Measurements from ENCODE around the gene LHPP. TPM values are rescaled to one million over a fixed set of nuclear protein-coding genes. Genes with fewer than 3 reads are reported as not detected.
A peak's percentile ranks its signal among the peaks of the same experiment; 100 is the strongest.

Gene LHPP
- total RNA-seq, 1 donor from 2014 or later, result 15.2 TPM

DNA sequence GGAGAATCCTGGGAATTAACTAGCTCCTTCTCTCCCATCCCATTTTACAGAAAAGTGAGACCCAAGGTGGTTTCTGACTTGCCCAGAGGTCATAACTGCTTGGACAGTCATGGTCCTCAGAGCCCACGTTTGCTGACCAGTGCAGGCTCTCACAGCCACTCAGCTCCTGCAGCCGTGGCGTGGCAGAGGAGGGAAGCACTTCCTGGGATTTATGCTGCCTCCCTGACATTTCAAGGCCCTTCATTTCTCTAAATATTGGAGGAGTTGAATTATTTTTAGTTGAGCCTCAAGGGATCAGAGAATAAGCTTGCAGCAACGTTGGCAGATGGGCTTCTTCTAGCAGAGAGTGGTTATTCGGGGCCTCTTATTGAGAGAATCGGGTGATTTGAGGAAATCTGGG lies 77.1 kb downstream of the LHPP start:
- Mint-ChIP-seq H3K27ac (no peak overlapping the region), H3K9me3 (ENCODE audit: low read depth) (no peaks in the 10 kb centered on the region), H3K4me1 (ENCODE audit: low read depth) (no peaks in the 10 kb centered on the region), H3K36me3 (ENCODE audit: insufficient read depth) (no peaks in the 10 kb centered on the region), H3K4me3 (ENCODE audit: low read depth) (no peak overlapping the region), H3K27me3 (no peaks in the 10 kb centered on the region)
- TF ChIP-seq, protein P1, sequence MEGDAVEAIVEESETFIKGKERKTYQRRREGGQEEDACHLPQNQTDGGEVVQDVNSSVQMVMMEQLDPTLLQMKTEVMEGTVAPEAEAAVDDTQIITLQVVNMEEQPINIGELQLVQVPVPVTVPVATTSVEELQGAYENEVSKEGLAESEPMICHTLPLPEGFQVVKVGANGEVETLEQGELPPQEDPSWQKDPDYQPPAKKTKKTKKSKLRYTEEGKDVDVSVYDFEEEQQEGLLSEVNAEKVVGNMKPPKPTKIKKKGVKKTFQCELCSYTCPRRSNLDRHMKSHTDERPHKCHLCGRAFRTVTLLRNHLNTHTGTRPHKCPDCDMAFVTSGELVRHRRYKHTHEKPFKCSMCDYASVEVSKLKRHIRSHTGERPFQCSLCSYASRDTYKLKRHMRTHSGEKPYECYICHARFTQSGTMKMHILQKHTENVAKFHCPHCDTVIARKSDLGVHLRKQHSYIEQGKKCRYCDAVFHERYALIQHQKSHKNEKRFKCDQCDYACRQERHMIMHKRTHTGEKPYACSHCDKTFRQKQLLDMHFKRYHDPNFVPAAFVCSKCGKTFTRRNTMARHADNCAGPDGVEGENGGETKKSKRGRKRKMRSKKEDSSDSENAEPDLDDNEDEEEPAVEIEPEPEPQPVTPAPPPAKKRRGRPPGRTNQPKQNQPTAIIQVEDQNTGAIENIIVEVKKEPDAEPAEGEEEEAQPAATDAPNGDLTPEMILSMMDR (IDR thresholded peaks at IDR 0.05; ENCODE audit: unreplicated experiment), result no peak
- no peak for DNase-seq (ENCODE audit: low spot score, unreplicated experiment)

DNA sequence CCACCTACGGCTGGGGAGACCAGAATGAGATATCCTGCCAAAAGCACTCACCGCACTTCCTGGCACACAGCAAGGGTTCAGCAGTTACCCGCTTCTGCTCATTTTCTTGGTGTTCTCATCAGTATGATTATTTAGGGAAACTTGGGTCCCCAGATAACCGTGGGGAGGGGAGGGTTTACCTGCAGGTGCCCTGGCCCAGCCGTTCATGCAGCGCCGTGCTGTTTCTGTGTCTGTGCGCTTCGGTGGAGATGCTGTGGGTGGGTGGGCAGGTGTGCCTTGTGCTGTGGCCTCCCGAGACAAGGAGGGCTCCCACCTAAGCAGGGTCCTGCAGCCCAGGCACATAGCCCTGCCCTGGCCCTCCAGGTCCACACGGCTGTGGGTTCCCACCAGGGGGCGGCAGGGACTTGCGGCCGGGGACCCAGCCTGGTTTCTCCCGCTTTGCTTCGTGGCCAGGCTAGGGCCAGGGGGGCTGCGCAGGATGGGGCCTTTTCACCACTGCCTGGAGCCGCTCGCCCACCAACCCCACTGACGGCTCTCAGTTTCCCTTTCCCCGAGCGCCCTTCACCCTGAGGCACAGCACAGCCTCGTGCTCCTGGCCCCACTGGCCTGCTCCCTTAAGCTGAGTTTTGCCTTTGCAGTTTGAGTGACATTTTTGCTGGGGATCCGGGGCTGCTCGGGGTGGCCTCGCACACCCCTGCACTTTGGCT lies 78.5 kb downstream of the LHPP start:
- Mint-ChIP-seq H3K4me1 (ENCODE audit: low read depth) (no peaks in the 10 kb centered on the region), H3K36me3 (ENCODE audit: insufficient read depth) (no peaks in the 10 kb centered on the region), H3K9me3 (ENCODE audit: low read depth) (no peaks in the 10 kb centered on the region), H3K27ac (no peak overlapping the region), H3K27me3 (no peaks in the 10 kb centered on the region), H3K4me3 (ENCODE audit: low read depth) (no peak overlapping the region)
- TF ChIP-seq, protein P1 (IDR thresholded peaks at IDR 0.05; ENCODE audit: unreplicated experiment), result peak; percentile 78
- DNase-seq (ENCODE audit: low spot score, unreplicated experiment), result peak; percentile 68

DNA sequence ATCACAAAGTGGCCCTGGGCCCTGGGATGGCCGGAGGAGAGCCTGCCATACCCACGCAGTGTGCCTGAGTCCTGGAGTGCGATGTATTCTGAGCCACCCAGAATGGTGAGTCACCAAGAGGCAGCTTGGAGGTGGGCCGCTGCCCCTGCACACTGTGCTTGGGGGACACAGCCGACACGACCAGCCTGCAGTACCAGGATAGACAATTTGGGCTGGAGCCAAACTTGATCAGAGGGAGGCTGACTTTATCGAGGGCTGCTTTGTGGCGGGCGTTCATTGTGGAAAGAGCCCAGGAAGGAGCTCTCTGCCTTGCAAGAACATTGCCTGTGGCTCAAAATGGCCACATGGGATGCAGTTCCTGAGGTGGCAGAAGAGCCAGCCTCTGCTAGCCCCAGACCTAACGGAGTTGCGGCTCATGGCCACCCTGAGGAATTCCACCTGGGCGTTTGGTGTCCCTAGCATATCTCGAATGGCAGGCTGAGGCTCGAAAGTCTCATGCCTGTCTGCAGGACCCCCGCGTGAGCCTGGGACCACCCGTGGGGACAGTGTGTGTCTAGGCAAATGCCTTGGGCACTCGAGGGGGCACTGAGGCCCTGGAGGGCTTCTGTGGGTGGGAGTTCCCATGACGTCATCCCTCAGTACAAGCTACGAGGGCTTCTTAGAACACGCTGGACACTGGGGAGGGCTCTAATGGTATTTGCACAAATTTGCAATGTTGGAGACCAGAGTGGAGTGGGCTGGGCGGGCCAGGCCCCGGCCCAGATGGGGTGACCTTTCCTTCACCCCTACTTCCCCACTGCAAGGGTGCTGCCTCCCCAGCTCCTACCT lies 79.7 kb downstream of the LHPP start:
- TF ChIP-seq, protein P1 (IDR thresholded peaks at IDR 0.05; ENCODE audit: unreplicated experiment), result no peak

DNA sequence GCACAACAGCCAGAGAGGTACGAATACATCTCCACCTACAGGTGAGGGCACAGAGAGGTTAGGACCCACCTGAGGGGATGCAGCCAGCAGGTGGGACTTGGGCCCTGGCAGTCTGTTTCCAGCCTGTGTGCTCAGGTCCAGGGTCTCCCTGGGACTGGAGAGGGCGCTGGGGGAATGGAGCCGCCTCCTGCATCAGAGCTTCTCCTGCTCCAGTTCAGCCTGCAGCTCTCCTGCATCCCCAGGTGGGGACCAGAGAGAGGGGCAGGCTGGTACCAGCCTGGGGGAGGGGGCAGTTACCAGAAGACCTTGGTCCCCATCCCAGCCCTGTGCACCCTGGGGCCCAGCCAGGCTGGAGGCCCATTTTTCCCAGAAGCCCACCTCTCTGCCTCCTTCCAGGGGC lies 80.7 kb downstream of the LHPP start:
- no peak overlapping the region for H3K27ac Mint-ChIP-seq
- H3K4me1 Mint-ChIP-seq (ENCODE audit: low read depth), result no peaks in the 10 kb centered on the region
- no peaks in the 10 kb centered on the region for H3K9me3 Mint-ChIP-seq (ENCODE audit: low read depth)
- H3K36me3 Mint-ChIP-seq (ENCODE audit: insufficient read depth), result no peaks in the 10 kb centered on the region
- H3K4me3 Mint-ChIP-seq (ENCODE audit: low read depth), result no peak overlapping the region
- H3K27me3 Mint-ChIP-seq, result no peaks in the 10 kb centered on the region
- DNase-seq (ENCODE audit: low spot score, unreplicated experiment), result no peak
- TF ChIP-seq, protein P1 (IDR thresholded peaks at IDR 0.05; ENCODE audit: unreplicated experiment), result no peak

More for the DNA sequence above, 79.7 kb downstream of the LHPP start:
- Mint-ChIP-seq H3K27me3 (no peaks in the 10 kb centered on the region), H3K9me3 (ENCODE audit: low read depth) (no peaks in the 10 kb centered on the region), H3K4me3 (ENCODE audit: low read depth) (no peak overlapping the region), H3K4me1 (ENCODE audit: low read depth) (no peaks in the 10 kb centered on the region), H3K27ac (no peak overlapping the region), H3K36me3 (ENCODE audit: insufficient read depth) (no peaks in the 10 kb centered on the region)
- no peak for DNase-seq (ENCODE audit: low spot score, unreplicated experiment)

DNA sequence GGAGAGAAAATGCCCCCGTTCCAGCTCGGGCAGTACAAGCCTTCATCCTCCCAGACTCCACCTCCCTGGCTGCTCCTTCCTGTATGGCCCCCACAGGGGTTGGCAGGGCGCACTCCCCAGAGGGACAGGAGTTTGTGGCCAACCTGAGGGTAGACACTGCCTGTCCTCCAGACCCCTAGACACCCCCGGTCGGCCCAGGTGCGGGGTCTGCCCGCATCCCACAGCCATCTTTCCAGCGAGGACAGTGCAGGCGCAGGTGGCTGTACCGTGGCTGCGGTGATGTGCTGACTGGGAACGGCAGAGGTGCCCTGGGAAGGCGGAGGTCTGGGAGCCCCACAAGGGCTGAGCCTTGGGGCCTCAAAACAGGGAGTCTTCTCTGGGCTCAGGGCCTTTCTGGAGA lies 81.5 kb downstream of the LHPP start:
- Mint-ChIP-seq H3K9me3 (ENCODE audit: low read depth) (no peaks in the 10 kb centered on the region), H3K4me1 (ENCODE audit: low read depth) (peaks cover 1% of the 10 kb centered on the region), H3K27ac (no peak overlapping the region), H3K36me3 (ENCODE audit: insufficient read depth) (no peaks in the 10 kb centered on the region), H3K4me3 (ENCODE audit: low read depth) (no peak overlapping the region), H3K27me3 (no peaks in the 10 kb centered on the region)
- no peak for DNase-seq (ENCODE audit: low spot score, unreplicated experiment)
- TF ChIP-seq, protein P1 (IDR thresholded peaks at IDR 0.05; ENCODE audit: unreplicated experiment), result no peak

Measured in progenitor cell of endocrine pancreas (in vitro differentiated cells).